Loucy (cell line): ENCODE data around the gene ID1.
"Not testable (repeated sequence)": the region's sequence is repeated elsewhere in the genome, so short reads cannot be mapped to it uniquely, and the experiment has no call there.

Experiments
- H2AFZ ChIP-seq: fragments of 200-600 bp; sonication (generic); 2 replicates; pipeline ENCODE4 v1.6.0; 2016; ENCODE audit warnings: antibody characterized with exemption, mild to moderate bottlenecking, low read length, moderate library complexity
- H3F3A ChIP-seq: fragments of 200-600 bp; 2 replicates; pipeline ENCODE4 v1.6.0; 2016; ENCODE audit warnings: antibody characterized with exemption, low read depth, mild to moderate bottlenecking
- H3K27me3 ChIP-seq: fragments of 200-600 bp; sonication (generic); 2 replicates; pipeline ENCODE4 v1.6.1; 2014; ENCODE audit warnings: low read length, mild to moderate bottlenecking; ENCODE audit not compliant: insufficient read depth, poor library complexity, severe bottlenecking
- H3K36me3 ChIP-seq: fragments of 200-600 bp; sonication (generic); 2 replicates; pipeline ENCODE4 v1.6.1; 2016; ENCODE audit warnings: low read length; ENCODE audit not compliant: insufficient read depth
- H3K4me1 ChIP-seq: fragments of 200-600 bp; sonication (generic); 2 replicates; pipeline ENCODE4 v1.5.1; 2014; ENCODE audit warnings: low read length, mild to moderate bottlenecking; ENCODE audit not compliant: insufficient read depth, poor library complexity, severe bottlenecking
- H3K4me2 ChIP-seq: fragments of 200-600 bp; sonication (generic); 2 replicates; pipeline ENCODE4 v1.6.0; 2014; ENCODE audit warnings: antibody characterized with exemption, low read length, low read depth, mild to moderate bottlenecking; ENCODE audit not compliant: poor library complexity, severe bottlenecking
- H3K4me3 ChIP-seq: fragments of 200-600 bp; sonication (generic); 2 replicates; pipeline ENCODE4 v1.5.1; 2014; ENCODE audit warnings: low read length, mild to moderate bottlenecking, mixed read lengths; ENCODE audit not compliant: poor library complexity, severe bottlenecking
- H3K79me2 ChIP-seq: fragments of 200-600 bp; sonication (generic); 2 replicates; pipeline ENCODE4 v1.6.1; 2014; ENCODE audit warnings: low read length; ENCODE audit not compliant: insufficient read depth
- H3K9ac ChIP-seq: fragments of 200-600 bp; sonication (generic); 2 replicates; pipeline ENCODE4 v1.6.0; 2014; ENCODE audit warnings: mild to moderate bottlenecking, low read depth, low read length, moderate library complexity; ENCODE audit not compliant: poor library complexity, severe bottlenecking
- H3K9me2 ChIP-seq: fragments of 200-600 bp; sonication (generic); replicated peaks from 2 replicates; pipeline ENCODE4 v1.6.1; 2016; ENCODE audit warnings: low read depth, low read length, mixed read lengths
- H3K9me3 ChIP-seq: fragments of 200-600 bp; sonication (generic); 2 replicates; pipeline ENCODE4 v1.6.1; 2014; ENCODE audit warnings: mild to moderate bottlenecking, antibody characterized with exemption, low read length, low read depth; ENCODE audit not compliant: insufficient read depth
- H4K20me1 ChIP-seq: fragments of 200-600 bp; sonication (generic); 2 replicates; pipeline ENCODE4 v1.6.0; 2014; ENCODE audit warnings: antibody characterized with exemption, low read length, mild to moderate bottlenecking; ENCODE audit not compliant: insufficient read depth, poor library complexity, severe bottlenecking
- EZH2phosphoT487 ChIP-seq: fragments of 200-600 bp; IDR thresholded peaks from 2 replicates; pipeline ENCODE4 v1.6.1; 2018; ENCODE audit warnings: antibody characterized with exemption, mild to moderate bottlenecking, moderate library complexity, borderline replicate concordance
- TF ChIP-seq, protein P1 (sequence below): fragments of 200-600 bp; sonication (generic); conservative IDR thresholded peaks from 2 replicates; pipeline ENCODE4 v1.5.1; 2014; ENCODE audit warnings: mild to moderate bottlenecking, antibody characterized with exemption, low read length

Gene ID1

GRCh38 chr20:31607640-31608250, 2.7 kb downstream of the ID1 start:
- Histone ChIP-seq H3K4me3 (no peak overlapping the region), H3F3A (no peaks in the 10 kb centered on the region), H3K9me2 (no peaks in the 10 kb centered on the region), H3K79me2 (no peaks in the 10 kb centered on the region), H3K27me3 (peaks cover 23% of the 10 kb centered on the region), H3K4me2 (no peak overlapping the region), H3K9ac (no peak overlapping the region), H4K20me1 (no peaks in the 10 kb centered on the region), H3K9me3 (no peaks in the 10 kb centered on the region), H3K4me1 (peaks cover 23% of the 10 kb centered on the region), H3K36me3 (no peaks in the 10 kb centered on the region), H2AFZ (no peak overlapping the region)
- no peak for TF ChIP-seq EZH2phosphoT487
- TF ChIP-seq, protein P1, sequence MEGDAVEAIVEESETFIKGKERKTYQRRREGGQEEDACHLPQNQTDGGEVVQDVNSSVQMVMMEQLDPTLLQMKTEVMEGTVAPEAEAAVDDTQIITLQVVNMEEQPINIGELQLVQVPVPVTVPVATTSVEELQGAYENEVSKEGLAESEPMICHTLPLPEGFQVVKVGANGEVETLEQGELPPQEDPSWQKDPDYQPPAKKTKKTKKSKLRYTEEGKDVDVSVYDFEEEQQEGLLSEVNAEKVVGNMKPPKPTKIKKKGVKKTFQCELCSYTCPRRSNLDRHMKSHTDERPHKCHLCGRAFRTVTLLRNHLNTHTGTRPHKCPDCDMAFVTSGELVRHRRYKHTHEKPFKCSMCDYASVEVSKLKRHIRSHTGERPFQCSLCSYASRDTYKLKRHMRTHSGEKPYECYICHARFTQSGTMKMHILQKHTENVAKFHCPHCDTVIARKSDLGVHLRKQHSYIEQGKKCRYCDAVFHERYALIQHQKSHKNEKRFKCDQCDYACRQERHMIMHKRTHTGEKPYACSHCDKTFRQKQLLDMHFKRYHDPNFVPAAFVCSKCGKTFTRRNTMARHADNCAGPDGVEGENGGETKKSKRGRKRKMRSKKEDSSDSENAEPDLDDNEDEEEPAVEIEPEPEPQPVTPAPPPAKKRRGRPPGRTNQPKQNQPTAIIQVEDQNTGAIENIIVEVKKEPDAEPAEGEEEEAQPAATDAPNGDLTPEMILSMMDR: no peak

GRCh38 chr20:31608251-31608945, 3.3 kb downstream of the ID1 start:
- H3K79me2 ChIP-seq: no peaks in the 10 kb centered on the region
- H3K9me3 ChIP-seq: no peaks in the 10 kb centered on the region
- no peak overlapping the region for H3K9ac ChIP-seq
- H3K27me3 ChIP-seq: peaks cover 23% of the 10 kb centered on the region
- H3K4me3 ChIP-seq: no peak overlapping the region
- H2AFZ ChIP-seq: no peak overlapping the region
- TF ChIP-seq EZH2phosphoT487: no peak
- TF ChIP-seq, protein P1: no peak
- H3K4me1 ChIP-seq: peaks cover 23% of the 10 kb centered on the region
- no peak overlapping the region for H3K4me2 ChIP-seq
- no peaks in the 10 kb centered on the region for H3K36me3 ChIP-seq
- H3K9me2 ChIP-seq: no peaks in the 10 kb centered on the region
- H4K20me1 ChIP-seq: no peaks in the 10 kb centered on the region
- H3F3A ChIP-seq: no peaks in the 10 kb centered on the region

DNA sequence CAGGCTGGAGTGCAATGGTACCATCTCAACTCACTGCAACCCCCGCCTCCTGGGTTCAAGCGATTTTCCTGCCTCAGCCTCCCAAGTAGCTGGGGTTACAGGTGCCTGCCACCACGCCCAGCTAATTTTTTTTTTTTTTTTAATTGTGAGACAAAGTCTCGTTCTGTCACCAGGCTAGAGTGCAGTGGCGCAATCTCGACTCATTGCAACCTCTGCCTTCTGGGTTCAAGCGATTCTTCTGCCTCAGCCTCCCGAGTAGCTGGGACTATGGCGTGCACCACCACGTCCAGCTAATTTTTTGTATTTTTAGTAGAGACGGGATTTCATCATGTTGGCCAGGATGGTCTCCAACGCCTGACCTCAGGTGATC, 7.2 kb downstream of the ID1 start:
- not testable (repeated sequence) for H3K9me3 ChIP-seq, H3K4me2 ChIP-seq, H3K4me3 ChIP-seq, H3K9ac ChIP-seq, H3K79me2 ChIP-seq, H3K36me3 ChIP-seq, H3K4me1 ChIP-seq, H3K27me3 ChIP-seq, H3F3A ChIP-seq, H2AFZ ChIP-seq, H4K20me1 ChIP-seq, H3K9me2 ChIP-seq

DNA sequence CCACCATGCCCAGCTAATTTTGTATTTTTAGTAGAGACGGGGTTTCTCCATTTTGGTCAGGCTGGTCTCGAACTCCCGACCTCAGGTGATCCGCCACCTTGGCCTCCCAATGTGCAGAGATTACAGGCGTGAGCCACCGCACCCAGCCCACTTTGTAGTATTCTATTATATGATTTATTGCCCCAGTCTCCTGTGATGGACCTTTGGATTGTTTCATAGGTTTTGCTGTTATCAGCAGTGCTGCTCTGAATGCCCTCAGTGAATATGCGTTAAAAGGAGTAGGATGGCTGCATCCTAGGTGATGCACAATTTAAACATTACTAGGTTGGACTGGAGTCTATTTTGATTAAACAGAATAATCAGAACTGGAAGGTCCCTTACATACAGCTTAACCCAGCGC, 10.3 kb downstream of the ID1 start:
- Histone ChIP-seq H3K9me2 (no peaks in the 10 kb centered on the region), H3K4me2 (no peak overlapping the region), H3K9me3 (no peaks in the 10 kb centered on the region), H3K4me3 (no peak overlapping the region), H3F3A (no peaks in the 10 kb centered on the region), H2AFZ (no peak overlapping the region), H3K27me3 (no peaks in the 10 kb centered on the region), H3K9ac (no peak overlapping the region), H3K36me3 (no peaks in the 10 kb centered on the region), H3K4me1 (peaks cover 10% of the 10 kb centered on the region), H3K79me2 (no peaks in the 10 kb centered on the region), H4K20me1 (no peaks in the 10 kb centered on the region)
- no peak for TF ChIP-seq EZH2phosphoT487
- TF ChIP-seq, protein P1: no peak
